ENCODE data around the gene IL1RAP.

DNA sequence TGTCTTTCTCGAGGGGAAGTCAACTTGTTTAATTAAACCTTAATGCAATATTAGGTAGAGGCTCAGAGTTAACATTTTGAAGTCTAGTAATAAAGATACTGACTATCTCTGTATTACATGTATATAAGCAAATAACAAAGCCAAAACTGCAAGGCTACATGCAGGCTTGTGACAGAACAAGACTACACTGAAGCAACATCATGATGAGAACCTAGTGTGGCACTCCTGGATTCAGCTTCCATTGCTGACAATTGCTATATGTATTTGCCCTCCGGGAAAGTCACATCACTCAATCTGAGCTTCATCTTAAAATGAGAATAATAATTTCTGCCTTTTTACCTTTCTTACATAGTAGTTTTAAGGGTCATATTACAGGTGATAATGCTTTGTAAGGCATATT lies 15.6 kb upstream of the IL1RAP start:
- TF ChIP-seq EZH2phosphoT487 (IDR thresholded peaks at IDR 0.05; ENCODE audit: unreplicated experiment): no peak
- TF ChIP-seq, protein P1, sequence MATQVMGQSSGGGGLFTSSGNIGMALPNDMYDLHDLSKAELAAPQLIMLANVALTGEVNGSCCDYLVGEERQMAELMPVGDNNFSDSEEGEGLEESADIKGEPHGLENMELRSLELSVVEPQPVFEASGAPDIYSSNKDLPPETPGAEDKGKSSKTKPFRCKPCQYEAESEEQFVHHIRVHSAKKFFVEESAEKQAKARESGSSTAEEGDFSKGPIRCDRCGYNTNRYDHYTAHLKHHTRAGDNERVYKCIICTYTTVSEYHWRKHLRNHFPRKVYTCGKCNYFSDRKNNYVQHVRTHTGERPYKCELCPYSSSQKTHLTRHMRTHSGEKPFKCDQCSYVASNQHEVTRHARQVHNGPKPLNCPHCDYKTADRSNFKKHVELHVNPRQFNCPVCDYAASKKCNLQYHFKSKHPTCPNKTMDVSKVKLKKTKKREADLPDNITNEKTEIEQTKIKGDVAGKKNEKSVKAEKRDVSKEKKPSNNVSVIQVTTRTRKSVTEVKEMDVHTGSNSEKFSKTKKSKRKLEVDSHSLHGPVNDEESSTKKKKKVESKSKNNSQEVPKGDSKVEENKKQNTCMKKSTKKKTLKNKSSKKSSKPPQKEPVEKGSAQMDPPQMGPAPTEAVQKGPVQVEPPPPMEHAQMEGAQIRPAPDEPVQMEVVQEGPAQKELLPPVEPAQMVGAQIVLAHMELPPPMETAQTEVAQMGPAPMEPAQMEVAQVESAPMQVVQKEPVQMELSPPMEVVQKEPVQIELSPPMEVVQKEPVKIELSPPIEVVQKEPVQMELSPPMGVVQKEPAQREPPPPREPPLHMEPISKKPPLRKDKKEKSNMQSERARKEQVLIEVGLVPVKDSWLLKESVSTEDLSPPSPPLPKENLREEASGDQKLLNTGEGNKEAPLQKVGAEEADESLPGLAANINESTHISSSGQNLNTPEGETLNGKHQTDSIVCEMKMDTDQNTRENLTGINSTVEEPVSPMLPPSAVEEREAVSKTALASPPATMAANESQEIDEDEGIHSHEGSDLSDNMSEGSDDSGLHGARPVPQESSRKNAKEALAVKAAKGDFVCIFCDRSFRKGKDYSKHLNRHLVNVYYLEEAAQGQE (IDR thresholded peaks at IDR 0.05; ENCODE audit: unreplicated experiment): no peak
- TF ChIP-seq, protein P2, sequence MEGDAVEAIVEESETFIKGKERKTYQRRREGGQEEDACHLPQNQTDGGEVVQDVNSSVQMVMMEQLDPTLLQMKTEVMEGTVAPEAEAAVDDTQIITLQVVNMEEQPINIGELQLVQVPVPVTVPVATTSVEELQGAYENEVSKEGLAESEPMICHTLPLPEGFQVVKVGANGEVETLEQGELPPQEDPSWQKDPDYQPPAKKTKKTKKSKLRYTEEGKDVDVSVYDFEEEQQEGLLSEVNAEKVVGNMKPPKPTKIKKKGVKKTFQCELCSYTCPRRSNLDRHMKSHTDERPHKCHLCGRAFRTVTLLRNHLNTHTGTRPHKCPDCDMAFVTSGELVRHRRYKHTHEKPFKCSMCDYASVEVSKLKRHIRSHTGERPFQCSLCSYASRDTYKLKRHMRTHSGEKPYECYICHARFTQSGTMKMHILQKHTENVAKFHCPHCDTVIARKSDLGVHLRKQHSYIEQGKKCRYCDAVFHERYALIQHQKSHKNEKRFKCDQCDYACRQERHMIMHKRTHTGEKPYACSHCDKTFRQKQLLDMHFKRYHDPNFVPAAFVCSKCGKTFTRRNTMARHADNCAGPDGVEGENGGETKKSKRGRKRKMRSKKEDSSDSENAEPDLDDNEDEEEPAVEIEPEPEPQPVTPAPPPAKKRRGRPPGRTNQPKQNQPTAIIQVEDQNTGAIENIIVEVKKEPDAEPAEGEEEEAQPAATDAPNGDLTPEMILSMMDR (conservative IDR thresholded peaks at IDR 0.05; ENCODE audit: low read depth in 2 of 2): no peak
- no peak for TF ChIP-seq POLR2AphosphoS5 (IDR thresholded peaks at IDR 0.05; ENCODE audit: low read depth)
- no peak for TF ChIP-seq JUNB (IDR thresholded peaks at IDR 0.05; ENCODE audit: unreplicated experiment)
- no peak for TF ChIP-seq ZNF114 (CRISPR knock-in tag; IDR thresholded peaks at IDR 0.05)
- no peak for TF ChIP-seq EZH2 (IDR thresholded peaks at IDR 0.05; ENCODE audit: low read depth, unreplicated experiment)
- TF ChIP-seq, protein P3, sequence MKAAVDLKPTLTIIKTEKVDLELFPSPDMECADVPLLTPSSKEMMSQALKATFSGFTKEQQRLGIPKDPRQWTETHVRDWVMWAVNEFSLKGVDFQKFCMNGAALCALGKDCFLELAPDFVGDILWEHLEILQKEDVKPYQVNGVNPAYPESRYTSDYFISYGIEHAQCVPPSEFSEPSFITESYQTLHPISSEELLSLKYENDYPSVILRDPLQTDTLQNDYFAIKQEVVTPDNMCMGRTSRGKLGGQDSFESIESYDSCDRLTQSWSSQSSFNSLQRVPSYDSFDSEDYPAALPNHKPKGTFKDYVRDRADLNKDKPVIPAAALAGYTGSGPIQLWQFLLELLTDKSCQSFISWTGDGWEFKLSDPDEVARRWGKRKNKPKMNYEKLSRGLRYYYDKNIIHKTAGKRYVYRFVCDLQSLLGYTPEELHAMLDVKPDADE (IDR thresholded peaks at IDR 0.05): no peak
- TF ChIP-seq, protein P4, sequence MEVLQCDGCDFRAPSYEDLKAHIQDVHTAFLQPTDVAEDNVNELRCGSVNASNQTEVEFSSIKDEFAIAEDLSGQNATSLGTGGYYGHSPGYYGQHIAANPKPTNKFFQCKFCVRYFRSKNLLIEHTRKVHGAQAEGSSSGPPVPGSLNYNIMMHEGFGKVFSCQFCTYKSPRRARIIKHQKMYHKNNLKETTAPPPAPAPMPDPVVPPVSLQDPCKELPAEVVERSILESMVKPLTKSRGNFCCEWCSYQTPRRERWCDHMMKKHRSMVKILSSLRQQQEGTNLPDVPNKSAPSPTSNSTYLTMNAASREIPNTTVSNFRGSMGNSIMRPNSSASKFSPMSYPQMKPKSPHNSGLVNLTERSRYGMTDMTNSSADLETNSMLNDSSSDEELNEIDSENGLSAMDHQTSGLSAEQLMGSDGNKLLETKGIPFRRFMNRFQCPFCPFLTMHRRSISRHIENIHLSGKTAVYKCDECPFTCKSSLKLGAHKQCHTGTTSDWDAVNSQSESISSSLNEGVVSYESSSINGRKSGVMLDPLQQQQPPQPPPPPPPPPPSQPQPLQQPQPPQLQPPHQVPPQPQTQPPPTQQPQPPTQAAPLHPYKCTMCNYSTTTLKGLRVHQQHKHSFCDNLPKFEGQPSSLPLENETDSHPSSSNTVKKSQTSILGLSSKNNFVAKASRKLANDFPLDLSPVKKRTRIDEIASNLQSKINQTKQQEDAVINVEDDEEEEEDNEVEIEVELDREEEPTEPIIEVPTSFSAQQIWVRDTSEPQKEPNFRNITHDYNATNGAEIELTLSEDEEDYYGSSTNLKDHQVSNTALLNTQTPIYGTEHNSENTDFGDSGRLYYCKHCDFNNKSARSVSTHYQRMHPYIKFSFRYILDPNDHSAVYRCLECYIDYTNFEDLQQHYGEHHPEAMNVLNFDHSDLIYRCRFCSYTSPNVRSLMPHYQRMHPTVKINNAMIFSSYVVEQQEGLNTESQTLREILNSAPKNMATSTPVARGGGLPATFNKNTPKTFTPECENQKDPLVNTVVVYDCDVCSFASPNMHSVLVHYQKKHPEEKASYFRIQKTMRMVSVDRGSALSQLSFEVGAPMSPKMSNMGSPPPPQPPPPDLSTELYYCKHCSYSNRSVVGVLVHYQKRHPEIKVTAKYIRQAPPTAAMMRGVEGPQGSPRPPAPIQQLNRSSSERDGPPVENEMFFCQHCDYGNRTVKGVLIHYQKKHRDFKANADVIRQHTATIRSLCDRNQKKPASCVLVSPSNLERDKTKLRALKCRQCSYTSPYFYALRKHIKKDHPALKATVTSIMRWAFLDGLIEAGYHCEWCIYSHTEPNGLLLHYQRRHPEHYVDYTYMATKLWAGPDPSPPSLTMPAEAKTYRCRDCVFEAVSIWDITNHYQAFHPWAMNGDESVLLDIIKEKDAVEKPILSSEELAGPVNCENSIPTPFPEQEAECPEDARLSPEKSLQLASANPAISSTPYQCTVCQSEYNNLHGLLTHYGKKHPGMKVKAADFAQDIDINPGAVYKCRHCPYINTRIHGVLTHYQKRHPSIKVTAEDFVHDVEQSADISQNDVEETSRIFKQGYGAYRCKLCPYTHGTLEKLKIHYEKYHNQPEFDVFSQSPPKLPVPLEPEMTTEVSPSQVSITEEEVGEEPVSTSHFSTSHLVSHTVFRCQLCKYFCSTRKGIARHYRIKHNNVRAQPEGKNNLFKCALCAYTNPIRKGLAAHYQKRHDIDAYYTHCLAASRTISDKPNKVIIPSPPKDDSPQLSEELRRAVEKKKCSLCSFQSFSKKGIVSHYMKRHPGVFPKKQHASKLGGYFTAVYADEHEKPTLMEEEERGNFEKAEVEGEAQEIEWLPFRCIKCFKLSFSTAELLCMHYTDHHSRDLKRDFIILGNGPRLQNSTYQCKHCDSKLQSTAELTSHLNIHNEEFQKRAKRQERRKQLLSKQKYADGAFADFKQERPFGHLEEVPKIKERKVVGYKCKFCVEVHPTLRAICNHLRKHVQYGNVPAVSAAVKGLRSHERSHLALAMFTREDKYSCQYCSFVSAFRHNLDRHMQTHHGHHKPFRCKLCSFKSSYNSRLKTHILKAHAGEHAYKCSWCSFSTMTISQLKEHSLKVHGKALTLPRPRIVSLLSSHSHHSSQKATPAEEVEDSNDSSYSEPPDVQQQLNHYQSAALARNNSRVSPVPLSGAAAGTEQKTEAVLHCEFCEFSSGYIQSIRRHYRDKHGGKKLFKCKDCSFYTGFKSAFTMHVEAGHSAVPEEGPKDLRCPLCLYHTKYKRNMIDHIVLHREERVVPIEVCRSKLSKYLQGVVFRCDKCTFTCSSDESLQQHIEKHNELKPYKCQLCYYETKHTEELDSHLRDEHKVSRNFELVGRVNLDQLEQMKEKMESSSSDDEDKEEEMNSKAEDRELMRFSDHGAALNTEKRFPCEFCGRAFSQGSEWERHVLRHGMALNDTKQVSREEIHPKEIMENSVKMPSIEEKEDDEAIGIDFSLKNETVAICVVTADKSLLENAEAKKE (CRISPR knock-in tag; IDR thresholded peaks at IDR 0.05): no peak
- no peak for TF ChIP-seq ZNF331 (CRISPR knock-in tag; IDR thresholded peaks at IDR 0.05; ENCODE audit: low read depth)
